HG03520 (cell line): ENCODE measurements around the gene VAPB.

Experiments
- ATAC-seq: cut with Tn5 transposase; IDR thresholded peaks from one replicate; pipeline ENCODE4 v1.9.1; 2021; ENCODE audit warnings: mild to moderate bottlenecking, moderate library complexity; ENCODE audit not compliant: unreplicated experiment

VAPB gene

DNA sequence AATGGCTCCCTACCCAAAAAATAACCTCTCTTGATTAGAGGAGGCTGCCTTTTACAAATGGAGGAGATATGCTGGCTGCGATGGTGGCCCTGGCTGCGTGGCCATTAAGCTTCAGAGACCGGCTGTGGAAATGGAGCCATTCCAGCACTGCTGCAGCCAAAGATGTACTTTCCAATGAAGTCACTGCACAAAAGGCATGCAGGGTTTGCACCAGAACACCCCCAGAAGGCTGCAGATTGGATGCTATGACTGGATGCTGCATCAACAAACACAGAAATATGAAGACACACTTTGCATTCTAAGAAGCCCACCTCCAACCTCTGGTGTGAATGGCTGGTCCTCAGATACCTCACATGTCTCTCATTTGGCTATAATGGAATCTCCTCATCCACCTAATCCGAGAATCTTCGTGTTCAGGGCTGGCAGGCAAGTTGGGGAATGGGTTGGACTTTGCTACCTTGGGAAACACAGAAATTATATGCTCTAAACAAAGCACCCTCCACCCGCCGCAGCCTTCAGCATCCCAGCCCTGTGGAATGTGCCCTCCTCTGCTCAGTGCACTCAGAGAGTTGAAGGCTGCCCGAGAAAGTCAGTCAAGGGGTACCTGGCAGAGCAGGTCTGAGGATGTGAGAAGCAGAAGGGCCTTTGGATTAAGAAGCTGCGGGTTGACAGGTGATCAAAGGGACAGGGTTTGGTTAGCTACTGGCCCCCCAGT lies 90.9 kb downstream of the VAPB start:
- ATAC-seq: no peak

DNA sequence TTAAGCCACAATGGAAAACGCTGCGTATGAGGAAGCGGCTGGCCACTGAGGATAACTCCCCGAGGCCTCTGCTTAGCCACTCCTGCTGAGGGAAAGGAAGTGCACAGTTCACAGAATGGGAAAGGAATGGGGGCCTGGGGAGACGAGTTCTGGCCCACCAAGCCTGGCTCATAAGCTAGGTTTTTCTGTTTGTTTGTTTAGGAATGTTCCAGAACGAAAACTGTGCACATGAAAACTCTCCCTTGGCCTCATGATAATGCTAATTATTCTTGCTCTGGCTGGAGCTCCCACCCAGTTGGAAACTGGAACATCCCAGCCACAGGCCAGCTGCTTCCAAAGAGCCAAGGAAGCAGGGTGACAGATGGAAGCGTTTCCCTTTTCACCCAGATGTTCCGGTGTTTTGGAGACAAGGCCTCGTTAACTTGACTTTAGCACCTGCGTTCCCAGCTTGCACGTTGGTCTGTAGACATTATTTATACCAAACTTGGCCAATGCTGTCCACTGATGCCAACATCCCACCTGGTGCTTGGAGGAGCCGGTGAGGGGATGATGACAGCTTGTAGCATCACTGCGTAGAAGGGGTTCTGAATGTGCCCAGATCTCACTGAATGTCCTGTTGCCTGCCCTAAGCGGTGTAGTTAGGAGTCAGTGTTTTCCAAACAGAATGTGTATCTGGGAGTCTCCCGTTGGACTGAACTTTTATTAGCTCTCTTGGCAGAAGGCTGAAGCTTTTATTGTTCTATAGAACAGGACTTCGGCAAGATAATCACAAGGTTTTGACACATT lies 91.7 kb downstream of the VAPB start:
- no peak for ATAC-seq

DNA sequence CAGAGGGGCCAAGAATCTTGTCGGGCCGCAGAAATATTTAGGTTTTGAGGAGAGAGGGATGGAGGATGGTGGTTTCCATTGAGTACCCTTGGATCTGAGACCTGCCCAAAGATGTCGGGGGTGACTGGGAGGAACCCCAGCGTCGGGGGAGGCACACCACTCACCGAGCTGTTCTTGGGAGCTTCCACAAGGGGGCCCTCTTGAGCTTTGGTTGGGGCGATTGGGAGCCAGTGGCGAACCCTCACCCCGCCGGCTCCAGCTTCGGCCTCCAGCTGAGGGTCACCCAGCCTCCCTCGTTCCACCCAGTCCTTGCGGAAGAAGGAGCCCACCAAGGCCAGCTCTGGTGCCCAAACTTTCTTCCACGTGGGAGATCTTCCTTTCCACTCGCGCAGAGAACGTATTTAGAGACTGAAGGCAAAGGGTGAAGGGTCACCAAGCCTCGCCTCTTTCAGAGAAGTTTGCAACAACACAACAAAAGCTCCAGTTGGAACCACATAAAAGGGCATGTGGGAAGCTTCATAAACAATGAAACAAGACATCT lies 92.5 kb downstream of the VAPB start:
- ATAC-seq: no peak

DNA sequence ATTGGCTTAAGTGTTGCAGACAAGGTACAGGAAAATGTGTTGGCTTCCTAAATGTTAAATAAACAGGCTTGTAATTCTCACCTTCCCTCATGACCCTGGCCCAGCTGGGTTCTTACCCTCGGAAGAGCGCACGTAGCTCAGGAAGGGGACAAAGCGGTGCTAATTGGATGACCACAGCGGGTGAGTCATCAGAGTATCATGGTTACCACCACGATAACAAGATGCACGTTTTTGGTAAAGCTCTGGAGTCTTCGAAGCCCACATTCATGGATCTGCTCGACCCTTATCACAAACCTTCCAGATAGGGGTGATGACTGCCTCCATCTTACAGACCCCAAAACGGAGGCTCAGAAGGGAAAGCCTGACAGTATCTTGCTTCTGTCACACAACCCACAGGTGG lies 93.4 kb downstream of the VAPB start:
- ATAC-seq: no peak

DNA sequence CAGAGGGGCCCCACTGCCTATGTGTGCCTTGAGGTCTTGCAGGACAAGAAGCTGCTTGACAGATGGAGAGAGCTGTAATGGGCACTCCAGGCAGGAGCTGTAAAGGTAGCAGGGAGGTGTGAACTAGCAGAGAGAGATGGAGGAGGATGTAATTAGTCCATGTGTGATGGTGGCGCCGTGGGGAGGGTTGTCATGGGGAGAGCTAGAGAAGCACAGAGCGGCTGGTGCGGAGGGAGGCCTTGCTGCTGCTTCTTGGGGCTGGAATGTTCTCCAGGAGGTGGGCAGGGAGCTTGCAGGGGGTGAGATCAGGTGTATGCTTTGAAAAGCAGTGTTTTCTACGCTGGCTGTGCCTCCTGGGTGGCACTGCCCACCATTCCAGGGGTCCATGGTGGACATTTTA lies 94.0 kb downstream of the VAPB start:
- ATAC-seq: no peak

DNA sequence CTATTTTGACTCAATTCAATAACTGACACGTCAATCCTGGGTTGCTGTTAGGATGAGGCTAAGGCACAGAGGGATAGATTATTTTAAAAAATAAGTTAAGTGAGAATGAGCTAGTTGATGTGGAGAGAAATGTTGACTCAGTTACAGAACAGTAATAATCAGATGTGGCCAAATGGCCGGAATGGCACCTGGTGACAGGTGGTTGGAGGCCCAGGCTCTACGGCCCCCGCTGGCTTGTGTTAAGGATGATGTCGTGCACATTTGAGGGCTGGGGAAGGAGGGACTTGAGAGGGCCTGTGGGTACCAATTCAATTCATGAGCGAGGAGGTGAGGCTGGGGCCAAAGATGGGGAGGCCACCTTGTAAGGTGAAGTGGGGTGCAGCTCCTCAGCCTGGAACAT lies 94.4 kb downstream of the VAPB start:
- ATAC-seq: no peak

DNA sequence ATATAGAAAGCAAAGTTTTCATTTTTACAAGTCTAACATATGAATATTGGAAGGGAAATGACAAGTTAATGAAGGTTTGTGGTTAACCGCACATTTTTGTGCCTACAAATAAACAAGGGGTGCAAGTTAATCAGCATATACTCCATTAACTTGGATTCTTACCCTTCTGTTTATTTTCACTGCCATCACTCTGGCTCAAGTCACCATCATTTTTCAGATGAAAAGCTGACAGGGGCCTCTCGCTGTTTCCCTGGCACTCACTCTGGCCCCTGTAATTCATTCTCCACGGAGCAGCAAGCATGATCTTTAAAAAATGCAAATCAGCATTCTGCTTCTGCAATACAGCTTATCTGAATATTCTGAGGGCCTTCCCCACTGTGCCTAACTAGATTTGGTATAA lies 96.4 kb downstream of the VAPB start:
- ATAC-seq: no peak

DNA sequence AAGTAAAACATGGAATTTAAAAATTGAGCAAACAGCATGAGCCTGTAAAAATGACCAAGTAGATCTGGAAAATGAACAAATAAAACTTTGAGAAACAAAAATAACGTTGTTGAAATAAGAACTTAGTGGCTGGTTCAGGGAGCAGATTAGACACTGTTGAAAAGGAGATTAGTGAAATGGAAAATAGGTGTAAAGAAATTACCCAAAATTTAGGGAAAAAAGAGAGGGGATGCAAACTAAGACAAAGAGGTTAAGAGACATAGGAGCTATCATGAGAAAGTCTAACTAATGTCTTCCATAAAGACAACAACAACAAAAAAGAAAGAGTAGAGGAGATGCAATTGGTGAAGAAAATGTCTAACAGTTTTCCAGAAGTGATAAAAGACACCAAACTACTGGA lies 97.2 kb downstream of the VAPB start:
- no peak for ATAC-seq

DNA sequence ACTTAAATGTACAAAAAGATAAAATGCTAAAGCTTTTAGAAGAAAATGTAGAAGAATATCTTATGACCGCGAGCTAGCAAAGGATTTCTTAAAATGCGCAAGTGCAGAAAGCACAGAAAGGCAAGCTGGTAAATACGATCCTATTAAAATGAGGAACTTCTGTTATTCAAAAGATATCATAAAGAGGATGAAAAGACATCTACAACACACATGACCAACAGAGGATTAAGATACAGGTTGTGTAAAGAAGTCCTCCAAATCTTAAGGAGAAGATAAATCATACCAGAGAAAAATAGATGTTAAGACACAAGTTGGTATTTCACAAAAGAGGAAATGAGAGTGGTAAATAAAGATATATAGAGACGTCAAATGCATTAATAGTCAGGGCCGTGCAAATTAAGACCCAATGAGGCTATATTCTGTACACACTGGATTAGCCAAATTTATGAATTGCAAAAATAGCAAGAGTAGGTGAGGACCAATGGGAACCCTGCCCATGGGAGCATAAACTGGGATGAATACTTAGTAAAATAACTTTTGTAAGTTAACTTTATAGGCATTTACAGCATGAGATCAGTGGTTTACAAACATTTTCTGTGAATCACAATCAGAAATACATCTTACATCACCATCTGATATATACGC lies 103.2 kb downstream of the VAPB start:
- ATAC-seq: no peak

DNA sequence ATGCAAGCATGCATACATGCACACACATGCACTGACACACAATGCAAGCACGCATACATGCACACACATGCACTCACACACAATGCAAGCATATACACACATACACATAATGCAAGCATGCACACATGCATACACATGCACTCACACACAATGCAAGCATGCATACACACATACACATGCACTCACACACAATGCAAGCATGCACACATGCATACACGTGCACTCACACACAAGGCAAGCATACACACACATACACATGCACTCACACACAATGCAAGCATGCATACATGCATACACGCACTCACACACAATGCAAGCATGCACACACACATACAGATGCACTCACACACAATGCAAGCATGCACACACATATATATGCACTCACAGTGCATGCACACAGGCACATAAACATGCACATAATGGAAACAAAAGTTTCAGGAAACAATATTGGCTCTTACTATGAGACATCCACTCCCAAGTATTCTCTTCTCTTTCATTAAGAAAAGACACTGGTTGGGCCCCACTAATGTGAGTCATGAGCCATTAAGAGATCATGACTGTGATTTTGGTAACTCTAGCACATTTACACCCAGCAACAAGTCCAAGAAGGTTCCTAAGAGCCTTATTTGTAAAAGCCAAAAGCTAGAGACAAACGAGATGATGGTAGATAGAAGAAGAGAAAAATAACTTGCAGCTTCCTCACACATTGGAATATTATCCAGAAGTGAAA lies 103.9 kb downstream of the VAPB start:
- ATAC-seq: no peak

DNA sequence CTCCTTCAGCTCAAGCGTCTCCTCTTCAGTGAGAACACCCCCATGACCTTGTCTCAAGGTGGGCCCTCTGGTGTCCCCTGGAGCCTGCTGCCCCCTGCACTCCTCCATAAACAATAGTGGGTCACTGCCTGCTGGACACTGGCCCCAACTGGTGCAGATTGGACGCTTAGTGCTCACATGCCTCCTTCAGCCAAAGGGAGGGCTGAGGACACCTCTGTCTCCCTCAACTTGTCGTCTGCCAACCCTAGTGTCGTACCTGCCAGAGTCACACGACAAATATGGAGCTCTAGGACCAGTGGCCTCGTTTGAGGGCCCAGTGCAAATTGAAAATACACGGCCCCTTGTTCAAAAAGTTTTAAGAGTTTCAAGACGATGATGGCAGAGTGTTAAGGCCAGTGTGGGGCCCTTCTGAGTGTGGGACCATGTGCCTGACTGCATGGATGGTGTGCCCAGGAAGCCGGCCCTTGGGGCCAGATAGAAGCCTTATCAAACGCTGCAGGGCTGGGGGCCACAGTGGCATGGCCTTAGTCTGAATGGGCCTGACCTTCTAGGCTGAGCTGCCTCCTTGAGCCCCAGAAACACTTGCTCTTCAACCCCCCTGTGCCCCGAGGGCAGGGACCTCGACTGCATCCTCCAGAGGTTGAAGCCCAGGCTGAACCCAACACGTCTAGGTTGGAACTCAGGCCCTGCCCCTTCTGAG lies 106.0 kb downstream of the VAPB start:
- ATAC-seq: no peak

DNA sequence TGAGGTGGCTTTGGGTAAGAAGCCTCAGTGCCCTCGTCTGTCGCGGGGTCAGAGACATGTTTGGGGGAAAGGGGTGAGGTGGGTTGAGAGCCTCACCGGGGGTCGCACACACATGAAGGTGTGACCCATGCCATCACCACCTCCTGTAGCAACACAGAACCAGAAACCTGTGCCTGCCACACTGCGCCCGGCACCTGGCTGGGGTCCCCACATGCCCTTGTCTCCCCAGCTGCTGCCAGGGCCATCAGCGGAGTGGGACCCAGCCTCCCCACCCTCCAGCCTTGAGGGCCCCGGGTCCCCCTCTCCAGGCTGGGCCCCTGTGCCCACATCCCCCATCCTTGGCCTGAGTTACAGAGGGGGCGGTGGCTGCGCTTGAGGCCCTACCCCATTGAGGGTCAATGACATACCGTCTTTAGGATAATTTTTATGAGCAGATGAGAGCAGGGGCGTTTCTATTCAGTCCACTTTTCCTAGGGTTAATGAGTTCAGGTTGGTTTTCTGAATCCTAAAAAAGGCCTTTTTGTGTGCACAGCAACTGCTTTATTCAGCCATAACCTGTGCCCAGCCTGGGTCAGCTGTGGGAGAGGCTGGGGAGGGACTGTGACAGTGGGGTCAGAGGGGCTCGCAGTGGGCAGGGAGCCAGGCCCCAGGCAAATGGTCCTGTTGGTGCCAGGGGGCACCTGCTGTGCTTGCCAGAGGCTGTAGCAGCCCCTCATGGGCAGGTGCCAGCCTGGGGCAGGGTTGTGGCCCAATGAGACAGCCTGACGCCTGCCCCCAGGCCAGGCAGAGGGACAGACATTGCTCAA lies 106.8 kb downstream of the VAPB start:
- no peak for ATAC-seq

DNA sequence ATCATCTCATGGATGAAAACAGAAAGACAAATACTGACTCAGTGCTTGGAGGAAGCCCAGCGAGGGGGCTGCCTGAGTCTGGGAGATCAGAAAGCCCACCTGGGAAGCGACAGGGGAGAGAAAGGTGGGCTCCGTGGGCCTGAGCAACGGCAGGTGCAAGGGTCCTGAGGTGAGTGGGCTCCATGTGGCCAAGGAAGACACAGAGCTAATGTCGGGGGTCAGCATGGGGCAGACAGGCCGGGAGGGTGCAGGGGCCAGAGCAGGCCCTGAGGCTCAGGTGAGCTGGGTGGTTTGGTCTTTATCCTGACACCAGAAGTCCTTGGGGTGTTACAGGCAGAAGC lies 107.4 kb downstream of the VAPB start:
- no peak for ATAC-seq

DNA sequence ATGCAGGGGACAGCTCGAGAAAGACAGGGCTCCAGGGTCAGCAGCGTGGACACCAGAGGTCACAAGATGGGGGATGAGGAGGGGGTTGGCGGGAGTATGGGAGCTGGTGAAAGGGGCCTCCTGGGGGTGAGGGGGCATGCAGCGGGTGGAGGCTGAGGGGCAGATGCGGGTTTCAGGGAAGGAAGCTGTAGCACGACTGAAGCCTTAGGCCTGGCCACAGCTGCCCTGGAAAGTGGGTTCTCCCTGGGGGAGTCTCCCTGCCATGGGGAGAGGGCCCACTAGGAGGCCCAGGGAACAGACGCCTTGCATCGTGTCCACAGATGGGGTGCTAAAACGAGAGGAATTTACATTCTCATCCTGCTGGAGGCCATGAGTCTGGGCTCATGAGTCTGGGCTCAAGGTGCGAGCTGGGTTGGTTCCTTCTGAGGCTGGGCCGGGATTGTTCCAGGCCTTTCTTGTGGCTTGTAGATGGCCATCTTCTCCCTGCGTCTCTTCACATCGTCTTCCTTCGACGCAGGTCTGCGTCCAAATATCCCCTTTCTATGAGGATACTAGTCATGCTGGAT lies 108.1 kb downstream of the VAPB start:
- ATAC-seq: no peak

DNA sequence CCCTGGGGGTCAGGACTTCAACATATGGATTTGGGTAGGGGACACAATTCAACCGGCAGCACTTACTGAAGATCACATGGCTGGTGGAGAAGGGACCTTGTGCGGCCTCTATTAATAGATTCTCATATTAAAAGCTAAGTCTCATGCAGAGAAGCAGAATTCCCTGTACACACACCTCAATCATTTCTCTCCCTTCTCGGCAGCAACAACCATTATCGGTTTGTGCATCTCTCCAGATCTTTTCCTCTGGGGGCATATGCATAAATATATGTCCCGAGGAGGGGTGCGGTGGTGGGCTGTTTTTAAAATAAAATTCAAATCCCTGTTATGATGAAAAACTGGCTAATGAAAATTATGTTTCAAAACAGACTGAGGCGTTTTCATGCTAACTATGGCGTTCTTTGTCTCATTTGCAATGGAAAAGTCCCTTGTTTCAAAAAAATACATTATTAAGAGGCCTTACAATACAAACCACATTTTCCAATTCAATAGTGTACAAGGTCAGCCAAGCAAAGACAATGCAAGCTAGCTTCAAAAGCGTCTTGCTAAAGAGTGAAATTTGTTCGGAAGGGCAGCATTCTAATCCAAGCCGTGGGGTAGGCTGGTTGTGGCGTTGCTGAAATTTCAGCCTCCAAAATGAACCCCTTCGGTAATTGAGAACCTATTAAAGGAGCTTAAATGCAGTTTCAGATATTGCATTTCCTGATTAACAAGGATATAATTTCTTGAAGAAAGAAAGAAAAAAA lies 108.9 kb downstream of the VAPB start:
- ATAC-seq: no peak

DNA sequence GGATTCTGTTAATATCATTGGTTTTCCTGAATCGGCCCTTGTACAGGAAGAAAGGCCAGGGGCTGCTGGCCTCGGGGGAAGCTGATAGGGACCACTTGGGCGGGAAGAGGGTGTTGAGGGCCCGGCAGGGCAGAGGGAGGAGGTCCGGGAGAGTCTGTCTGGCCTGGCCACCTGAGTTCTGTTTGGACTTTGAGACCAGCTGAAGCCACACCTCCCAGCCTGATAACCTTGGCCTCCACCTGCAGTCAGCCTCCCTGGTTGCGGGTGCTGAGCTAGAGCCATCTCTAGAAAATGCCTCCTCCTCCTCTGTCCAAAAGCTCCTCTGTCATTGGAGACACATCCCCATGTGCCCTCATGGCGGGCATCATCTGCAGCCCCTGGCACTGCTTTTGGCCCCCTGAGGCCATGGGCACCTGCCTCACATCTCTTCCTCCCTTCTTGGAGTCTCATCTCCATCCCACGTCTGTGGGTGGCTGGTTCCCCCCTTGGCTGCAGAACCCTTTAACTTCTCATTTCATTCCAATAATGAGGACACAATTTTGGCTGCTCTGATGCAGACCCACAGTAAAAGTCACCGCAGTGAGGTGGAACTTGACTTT lies 109.5 kb downstream of the VAPB start:
- ATAC-seq: no peak

DNA sequence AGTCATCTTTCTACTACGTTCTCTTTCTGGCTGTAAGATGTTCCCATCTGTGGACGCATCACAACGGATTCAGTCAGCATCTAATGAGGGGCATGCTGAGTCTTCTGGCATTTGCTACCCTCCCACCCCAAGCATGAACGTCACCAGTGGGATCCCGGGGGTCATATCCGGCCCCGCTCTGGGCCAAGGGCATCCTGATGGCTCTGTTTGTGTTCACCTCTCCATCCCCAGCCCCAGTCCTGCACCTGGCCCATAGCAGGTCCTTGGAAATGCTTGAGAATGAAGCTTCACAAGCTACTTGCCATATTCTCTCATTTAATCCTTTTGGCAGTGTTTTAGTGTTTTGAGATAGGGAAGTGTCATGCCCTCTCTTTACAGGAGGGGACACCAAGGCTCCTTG lies 111.2 kb downstream of the VAPB start:
- ATAC-seq: no peak
